Fibroblast of peridontal ligament (primary cell): ENCODE data around the gene KAT6B.

Source experiments
- DNase-seq: peaks from one replicate; pipeline ENCODE4 v3.0.0-alpha.2; 2010; ENCODE audit errors: extremely low read depth

KAT6B gene

GRCh38 chr10:75068523-75068922 is 242.1 kb downstream of the KAT6B start:
- DNase-seq, result no peak

DNA sequence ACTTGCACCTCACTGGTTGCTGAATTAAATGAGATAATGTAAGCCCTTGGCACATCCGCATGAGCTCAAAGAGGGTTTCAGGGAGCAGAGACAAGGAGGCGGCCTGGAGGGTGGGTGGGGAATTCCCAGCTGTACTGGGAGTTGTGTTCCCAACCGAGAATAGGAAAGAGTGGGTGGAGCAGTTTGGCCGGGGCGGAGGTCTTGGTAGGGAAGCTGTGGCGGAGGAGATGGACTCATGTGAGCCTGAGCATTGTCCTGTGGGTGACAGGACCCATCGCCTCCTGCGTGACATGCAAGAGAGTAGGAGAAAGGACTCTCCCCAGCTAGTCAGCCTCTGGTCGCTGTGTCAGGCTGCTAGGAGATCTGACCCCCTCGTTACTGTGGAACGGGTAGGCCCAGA is 244.1 kb downstream of the KAT6B start:
- DNase-seq, result no peak

DNA sequence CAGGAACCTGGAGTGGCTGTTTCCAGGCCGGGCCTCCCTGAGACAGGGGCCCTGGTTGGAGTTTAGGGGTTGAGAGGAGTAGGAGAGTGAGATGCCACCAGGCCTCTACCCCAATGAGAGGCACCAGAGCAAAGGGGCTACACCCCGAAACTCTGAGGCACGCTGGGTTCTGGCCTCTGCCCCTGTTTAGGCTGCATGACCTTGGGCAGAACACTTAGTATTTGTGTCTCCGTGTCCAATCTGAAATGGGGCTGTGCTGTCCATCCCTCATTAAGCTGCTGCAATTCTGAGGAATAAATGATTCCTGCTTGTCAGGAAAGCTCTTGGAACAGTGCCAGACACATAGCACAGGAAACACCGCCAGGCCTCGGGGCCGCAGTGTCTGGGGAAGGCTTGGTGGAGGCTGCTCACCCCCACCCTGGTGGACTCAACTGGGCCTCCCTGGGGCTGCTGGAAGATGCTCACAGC is 244.6 kb downstream of the KAT6B start:
- no peak for DNase-seq

- DNase-seq, result no peak
Observed at GRCh38 chr10:75071756-75072155, 245.4 kb downstream of the KAT6B start.

DNA sequence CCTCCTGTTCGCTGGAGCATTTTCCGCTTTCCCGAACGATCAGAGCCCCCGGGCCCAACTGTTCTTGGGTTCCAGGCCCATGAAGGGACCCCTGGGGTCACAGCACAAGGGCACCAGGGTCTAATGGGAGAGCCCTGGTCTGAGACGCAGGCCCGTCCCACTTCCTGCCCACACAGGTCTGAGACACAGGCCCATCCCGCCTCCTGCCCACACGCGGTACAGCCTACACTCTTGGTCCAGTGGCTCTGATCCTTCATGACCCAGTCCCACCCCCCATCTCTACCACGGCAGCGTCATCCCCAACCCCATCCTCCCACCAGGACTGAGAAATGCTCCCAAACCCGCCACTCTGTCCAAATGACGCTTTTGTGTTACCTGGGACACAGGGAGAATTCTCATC is 246.3 kb downstream of the KAT6B start:
- DNase-seq, result no peak

DNA sequence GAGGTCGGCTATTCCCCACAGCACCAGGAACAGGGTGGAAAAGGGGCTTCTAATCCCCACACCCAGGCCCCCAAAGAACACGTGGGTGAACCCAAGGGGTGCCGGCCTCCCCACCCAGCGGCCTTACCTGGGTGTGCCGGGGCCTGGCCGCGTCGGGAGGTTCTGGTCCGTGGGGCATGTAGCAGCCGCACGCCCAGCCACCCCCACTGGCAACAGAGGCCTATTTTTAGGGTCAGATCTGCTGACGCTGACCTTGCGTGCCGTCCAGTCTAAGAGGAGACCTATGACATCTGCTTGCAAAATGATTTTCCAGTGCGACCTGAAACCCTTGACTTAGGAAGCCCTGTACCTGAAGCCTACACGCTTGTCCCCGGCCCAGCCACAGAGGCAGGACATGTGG is 247.0 kb downstream of the KAT6B start:
- no peak for DNase-seq

DNA sequence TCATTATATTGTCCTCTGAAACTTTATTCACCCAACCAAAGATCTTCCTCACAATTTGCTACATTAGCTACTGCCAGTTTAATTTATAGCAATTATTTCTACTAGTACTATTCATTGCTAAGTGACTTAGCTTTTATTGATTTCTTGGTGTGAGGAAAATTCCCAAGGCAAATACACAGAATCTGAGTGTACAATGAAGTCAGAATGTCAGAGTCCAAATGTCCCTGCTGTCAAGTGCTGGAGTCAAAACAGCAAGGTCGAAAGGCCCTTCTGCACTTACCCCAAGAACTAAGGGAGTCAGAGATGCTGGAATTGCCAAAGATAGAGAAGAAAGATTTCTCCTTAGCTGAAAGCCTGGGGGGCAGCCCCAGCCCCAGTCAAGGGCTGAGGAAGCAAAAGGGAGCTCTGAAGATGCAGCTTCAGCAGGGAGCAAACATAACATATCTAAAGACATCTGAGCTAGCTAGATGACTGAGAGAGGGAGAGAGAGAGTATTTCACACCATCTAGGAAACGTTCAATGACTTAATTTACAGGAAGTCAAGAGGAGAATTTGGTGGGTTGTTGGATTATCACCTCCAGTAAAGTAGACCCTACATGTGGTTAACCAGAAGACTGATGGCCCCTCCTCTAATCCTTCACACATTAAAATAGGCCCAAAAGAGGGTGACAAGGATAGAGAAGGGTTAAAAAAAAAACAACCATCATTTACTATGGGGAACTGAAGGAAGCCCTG is 248.5 kb downstream of the KAT6B start:
- no peak for DNase-seq

DNA sequence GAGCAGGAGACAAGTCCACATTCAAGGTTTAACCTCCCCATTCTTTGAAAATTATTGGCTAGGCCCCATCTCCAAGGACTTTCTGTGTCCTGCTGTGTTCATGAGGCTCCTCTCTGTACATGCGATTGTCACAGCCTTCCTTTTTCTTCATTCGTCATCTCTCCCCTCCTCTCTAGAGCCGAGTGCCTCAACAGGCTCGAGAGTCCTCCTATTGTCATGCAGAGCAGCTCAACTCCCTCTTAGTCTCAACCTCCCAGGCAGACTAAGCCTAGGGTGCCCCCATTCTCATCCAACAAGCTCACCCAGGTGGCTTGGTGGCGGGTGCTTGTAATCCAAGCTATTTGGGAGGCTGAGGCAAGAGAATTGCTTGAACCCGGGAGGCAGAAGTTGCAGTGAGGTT is 249.9 kb downstream of the KAT6B start:
- DNase-seq, result no peak

DNA sequence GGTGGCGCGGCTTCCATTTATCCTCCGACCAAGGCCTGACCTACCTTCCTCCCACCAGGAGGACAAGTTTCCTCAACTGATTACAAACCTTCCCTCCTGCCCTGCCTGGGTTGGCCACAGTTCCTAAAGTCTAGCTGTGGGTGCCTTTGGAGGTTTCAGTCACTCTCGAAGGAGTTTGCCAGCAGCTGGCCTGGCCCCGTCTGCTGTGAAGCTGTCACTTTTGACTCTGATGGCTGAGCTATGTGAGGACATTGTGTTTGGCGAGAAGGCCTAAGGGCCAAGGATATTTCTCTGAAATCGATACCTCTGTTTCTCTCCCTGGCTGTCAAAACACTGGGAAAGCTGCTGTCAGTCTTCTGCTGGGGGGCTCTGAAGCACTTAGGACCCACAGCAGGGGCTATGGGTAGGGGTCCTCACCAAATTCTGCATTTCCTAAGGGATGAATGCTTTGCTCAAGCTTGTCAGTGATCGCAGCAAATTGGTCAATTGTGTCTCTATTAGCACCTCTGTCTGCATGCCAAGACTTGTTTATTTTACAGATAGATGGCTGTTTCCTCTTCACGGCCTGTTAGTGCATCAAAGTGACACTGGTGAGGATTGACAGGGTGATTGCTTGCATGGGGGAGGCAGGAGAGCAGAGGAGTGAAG is 253.2 kb downstream of the KAT6B start:
- no peak for DNase-seq

GRCh38 chr10:75080554-75080953 is 254.2 kb downstream of the KAT6B start:
- DNase-seq, result no peak

GRCh38 chr10:75081379-75081778 is 255.0 kb downstream of the KAT6B start:
- DNase-seq, result no peak
